Upper lobe of left lung (tissue), 6 donors: ENCODE measurements around the gene GAPVD1. TPM values are rescaled to one million over a fixed set of nuclear protein-coding genes. Genes with fewer than 3 reads are reported as not detected.
"Not testable (repeated sequence)": the region's sequence is repeated elsewhere in the genome, so short reads cannot be mapped to it uniquely, and the experiment has no call there.

Experiments used
- ATAC-seq, 2 donors: fragments of 200-7000 bp; cut with Tn5 transposase; one replicate each; pipeline ENCODE4 v1.9.1; 2022; ENCODE audit warnings: mild to moderate bottlenecking in 2 of 2, moderate library complexity in 2 of 2; ENCODE audit not compliant: low FRiP score in 2 of 2
- DNase-seq, 2 donors: peaks; one replicate each; pipeline ENCODE4 v3.0.0-alpha.2; 2019 to 2020
- H3K27ac ChIP-seq, 4 donors: fragments of 200-600 bp; sonication (generic); one replicate each; pipeline ENCODE4 v1.5.1; 2016 to 2019
- H3K27me3 ChIP-seq, 4 donors: fragments of 200-600 bp; sonication (generic); one replicate each; pipeline ENCODE4 v1.5.1; 2017 to 2019
- H3K36me3 ChIP-seq, 4 donors: fragments of 200-600 bp; sonication (generic); one replicate each; pipeline ENCODE4 v1.5.1; 2016 to 2019
- H3K4me1 ChIP-seq, 4 donors: fragments of 200-600 bp; sonication (generic); one replicate each; pipeline ENCODE4 v1.5.1; 2018 to 2019
- H3K4me3 ChIP-seq, 4 donors: fragments of 200-600 bp; sonication (generic); one replicate each; pipeline ENCODE4 v1.5.1; 2017 to 2019; ENCODE audit warnings: mild to moderate bottlenecking in 2 of 4, moderate library complexity in 1 of 4
- H3K9me3 ChIP-seq, 4 donors: fragments of 200-600 bp; sonication (generic); one replicate each; pipeline ENCODE4 v1.5.1; 2018 to 2019
- CTCF ChIP-seq, 6 experiments: fragments of 450-650 bp in 4 of 6; fragments of 200-600 bp in 2 of 6; sonication (generic) in 2 of 6; IDR thresholded peaks; one replicate each; pipeline ENCODE4 v1.5.1; 2016 to 2019; ENCODE audit warnings: antibody characterized with exemption in 6 of 6
- EP300 ChIP-seq, 4 donors: sonication (generic); formaldehyde crosslinking; IDR thresholded peaks; one replicate each; pipeline ENCODE4 v1.5.1; 2017; ENCODE audit warnings: antibody characterized with exemption in 4 of 4, control low read depth in 2 of 4
- POLR2A ChIP-seq, 4 donors: fragments of 450-650 bp; IDR thresholded peaks; one replicate each; pipeline ENCODE4 v1.5.1; 2016 to 2017; ENCODE audit warnings: antibody characterized with exemption in 4 of 4, mild to moderate bottlenecking in 2 of 4
- POLR2AphosphoS5 ChIP-seq, 2 donors: sonication (generic); formaldehyde crosslinking; IDR thresholded peaks; one replicate each; pipeline ENCODE4 v1.5.1; 2017; ENCODE audit warnings: antibody characterized with exemption in 2 of 2
- WGBS, 2 donors: methylation state at CpG; one replicate each; pipeline ENCODE4 v1.1.5; 2017 to 2018; 5-methylcytosine and 5-hydroxymethylcytosine counted together
- total RNA-seq, 6 donors: library from RNA; depleted of rRNA in 4 of 6; stranded (reverse); fragments of >200 nt in 4 of 6; gene quantifications; one replicate each; pipeline versions ENCODE4 v1.1.0 to v1.2.1, GENCODE V29; 2016 to 2021
- donor health status: DM: no; HTN: no; CAD: no; lungs with moderate emphysema.
- donor health status: DM: no; HTN: yes; CAD: no; lungs with severe emphysema.

Gene GAPVD1
- total RNA-seq, 6 donors from 2014 or later, result 56.4 to 122 (median 74.2) TPM

GRCh38 chr9:125233678-125234077, 27.9 kb upstream of the GAPVD1 start:
- peak in 1 of 2 donors; percentile 67 for ATAC-seq
- 71 to 76% methylated on average over 3 of the region's 3 CpGs for WGBS, 2 donors
- Histone ChIP-seq H3K36me3 (peaks cover 12 to 90% (median 53%) of the 10 kb centered on the region in 4 donors), H3K9me3 (no peaks in the 10 kb centered on the region), H3K27me3 (no peaks in the 10 kb centered on the region), H3K4me1 (peaks cover 38 to 40% (median 39%) of the 10 kb centered on the region in 4 donors), H3K4me3 (no peak overlapping the region), H3K27ac (no peak overlapping the region)
- DNase-seq, result no peak
- no peak for TF ChIP-seq POLR2A (IDR thresholded peaks at IDR 0.05)
- no peak for TF ChIP-seq POLR2AphosphoS5 (IDR thresholded peaks at IDR 0.05)
- TF ChIP-seq CTCF (IDR thresholded peaks at IDR 0.05), result no peak
- TF ChIP-seq EP300 (IDR thresholded peaks at IDR 0.05), result no peak

- WGBS, 2 donors, result 91 to 96% methylated on average over 8 of the region's 8 CpGs
- H3K27ac ChIP-seq, DNase-seq, H3K4me3 ChIP-seq, ATAC-seq, H3K9me3 ChIP-seq, H3K27me3 ChIP-seq: not testable (repeated sequence)
- Histone ChIP-seq H3K4me1 (peaks cover 42 to 44% (median 43%) of the 10 kb centered on the region in 4 donors), H3K36me3 (peaks cover 16 to 90% (median 55%) of the 10 kb centered on the region in 4 donors)
These were observed 27.5 kb upstream of the GAPVD1 start for GRCh38 chr9:125234099-125234498.

GRCh38 chr9:125235804-125236519, 25.7 kb upstream of the GAPVD1 start:
- Histone ChIP-seq H3K9me3 (no peaks in the 10 kb centered on the region), H3K27ac (peak overlapping the region in 1 of 4 donors; percentile 17), H3K27me3 (no peaks in the 10 kb centered on the region), H3K36me3 (peaks cover 21 to 82% (median 56%) of the 10 kb centered on the region in 4 donors), H3K4me1 (peaks cover 49 to 58% (median 53%) of the 10 kb centered on the region in 4 donors), H3K4me3 (peak overlapping the region in 1 of 4 donors; percentile 22)
- no peak for ATAC-seq
- DNase-seq, result no peak
- TF ChIP-seq POLR2AphosphoS5 (IDR thresholded peaks at IDR 0.05) (no peak), POLR2A (IDR thresholded peaks at IDR 0.05) (no peak), CTCF (IDR thresholded peaks at IDR 0.05) (no peak), EP300 (IDR thresholded peaks at IDR 0.05) (no peak)
- WGBS, 2 donors, result 49 to 56% methylated on average over 5 of the region's 5 CpGs

GRCh38 chr9:125236520-125237159, 25.0 kb upstream of the GAPVD1 start:
- H3K36me3 ChIP-seq, result peaks cover 18 to 75% (median 53%) of the 10 kb centered on the region in 4 donors
- not testable (repeated sequence) for ATAC-seq, DNase-seq, H3K27ac ChIP-seq, H3K9me3 ChIP-seq, H3K27me3 ChIP-seq
- H3K4me3 ChIP-seq, result peak overlapping the region in 1 of 4 donors; percentile 22
- 69 to 75% methylated on average over 5 of the region's 5 CpGs for WGBS, 2 donors
- peaks cover 49 to 58% (median 53%) of the 10 kb centered on the region in 4 donors for H3K4me1 ChIP-seq

- 76 to 88% methylated on average over 7 of the region's 7 CpGs for whole genome bisulfite sequencing, 2 donors
- H3K36me3 ChIP-seq, result peaks cover 18 to 65% (median 48%) of the 10 kb centered on the region in 4 donors
These were observed 23.3 kb upstream of the GAPVD1 start for GRCh38 chr9:125238127-125238914.

More at GRCh38 chr9:125238127-125238914, 23.3 kb upstream of the GAPVD1 start:
- peak overlapping the region in 1 of 4 donors; percentile 52 for H3K27ac ChIP-seq
- H3K4me3 ChIP-seq, result peak overlapping the region in 2 of 4 donors; percentile 77 to 94
- ATAC-seq, result no peak
- TF ChIP-seq CTCF (IDR thresholded peaks at IDR 0.05), result no peak
- TF ChIP-seq POLR2A (IDR thresholded peaks at IDR 0.05), result no peak
- no peak for TF ChIP-seq POLR2AphosphoS5 (IDR thresholded peaks at IDR 0.05)
- no peak for TF ChIP-seq EP300 (IDR thresholded peaks at IDR 0.05)
- peaks cover 58 to 73% (median 63%) of the 10 kb centered on the region in 4 donors for H3K4me1 ChIP-seq
- no peaks in the 10 kb centered on the region for H3K9me3 ChIP-seq
- no peak for DNase-seq
- no peaks in the 10 kb centered on the region for H3K27me3 ChIP-seq
